ENCODE measurements around the gene COLEC11. TPM values are rescaled to one million over a fixed set of nuclear protein-coding genes. Genes with fewer than 3 reads are reported as not detected.

The COLEC11 gene
- total and polyA plus RNA-seq, 10 donors = 0.64 to 8.0 (median 3.1) TPM

DNA sequence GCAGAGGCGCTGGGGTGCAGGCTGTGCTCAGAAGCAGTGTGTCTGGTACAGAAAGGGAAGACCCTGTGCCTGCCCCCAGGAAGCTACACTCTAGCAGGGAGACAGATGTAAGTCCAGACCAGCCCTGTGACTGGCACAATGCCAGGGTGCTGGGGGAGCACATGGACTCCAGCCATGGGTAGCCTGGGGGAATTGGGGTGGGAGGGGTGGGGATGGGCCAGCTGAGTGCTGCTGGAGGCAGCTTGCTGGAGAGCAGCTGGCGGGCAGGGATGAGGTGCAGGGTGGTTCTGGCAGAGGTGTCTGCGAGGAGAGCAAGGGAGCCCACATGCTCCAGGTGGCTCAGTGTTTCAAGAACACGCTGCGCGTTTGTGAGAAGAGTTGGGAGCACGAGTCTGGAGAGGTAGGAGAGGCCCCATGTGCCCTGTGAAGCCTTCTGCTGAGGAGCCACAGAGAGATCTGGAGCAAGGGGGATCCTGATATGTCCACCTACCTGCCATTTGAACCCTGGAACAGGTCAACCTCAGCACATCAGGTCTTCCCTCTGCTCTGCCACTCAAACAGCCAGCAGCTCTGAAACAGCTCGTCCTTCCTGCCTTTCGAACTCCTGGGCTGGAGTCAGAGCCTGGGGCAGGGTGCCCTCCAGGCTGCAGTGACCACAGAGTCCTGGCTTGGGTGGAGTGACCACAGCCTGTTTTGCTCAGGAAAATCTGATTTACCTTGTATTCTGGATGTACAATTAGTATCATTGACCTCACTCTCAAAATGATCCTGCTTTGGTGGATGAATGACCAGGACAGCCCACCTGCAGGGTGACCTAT, 78.2 kb downstream of the COLEC11 start:
- intact Hi-C loops (cut with DNase I; ENCODE audit: low total_unique reads) = no loop called here
- no peak overlapping the region for H3K4me3 ChIP-seq
- TF ChIP-seq POLR2A (IDR thresholded peaks at IDR 0.05) (no peak), POLR2AphosphoS5 (IDR thresholded peaks at IDR 0.05) (no peak)
- TF ChIP-seq, protein P1, sequence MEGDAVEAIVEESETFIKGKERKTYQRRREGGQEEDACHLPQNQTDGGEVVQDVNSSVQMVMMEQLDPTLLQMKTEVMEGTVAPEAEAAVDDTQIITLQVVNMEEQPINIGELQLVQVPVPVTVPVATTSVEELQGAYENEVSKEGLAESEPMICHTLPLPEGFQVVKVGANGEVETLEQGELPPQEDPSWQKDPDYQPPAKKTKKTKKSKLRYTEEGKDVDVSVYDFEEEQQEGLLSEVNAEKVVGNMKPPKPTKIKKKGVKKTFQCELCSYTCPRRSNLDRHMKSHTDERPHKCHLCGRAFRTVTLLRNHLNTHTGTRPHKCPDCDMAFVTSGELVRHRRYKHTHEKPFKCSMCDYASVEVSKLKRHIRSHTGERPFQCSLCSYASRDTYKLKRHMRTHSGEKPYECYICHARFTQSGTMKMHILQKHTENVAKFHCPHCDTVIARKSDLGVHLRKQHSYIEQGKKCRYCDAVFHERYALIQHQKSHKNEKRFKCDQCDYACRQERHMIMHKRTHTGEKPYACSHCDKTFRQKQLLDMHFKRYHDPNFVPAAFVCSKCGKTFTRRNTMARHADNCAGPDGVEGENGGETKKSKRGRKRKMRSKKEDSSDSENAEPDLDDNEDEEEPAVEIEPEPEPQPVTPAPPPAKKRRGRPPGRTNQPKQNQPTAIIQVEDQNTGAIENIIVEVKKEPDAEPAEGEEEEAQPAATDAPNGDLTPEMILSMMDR (IDR thresholded peaks at IDR 0.05 in 8 of 11, conservative IDR thresholded peaks at IDR 0.05 in 3 of 11) = no peak
- no peaks in the 10 kb centered on the region for H3K9me3 ChIP-seq
- no peaks in the 10 kb centered on the region for H3K27me3 ChIP-seq (replicated peaks in 1 of 7)
- H3K36me3 ChIP-seq = no peaks in the 10 kb centered on the region
- H3K27ac ChIP-seq = no peak overlapping the region
- 75 to 85% (median 82%) methylated on average over 9 of the region's 9 CpGs for WGBS, 5 donors
- H3K4me1 ChIP-seq = no peaks in the 10 kb centered on the region
- DNase-seq = no peak

DNA sequence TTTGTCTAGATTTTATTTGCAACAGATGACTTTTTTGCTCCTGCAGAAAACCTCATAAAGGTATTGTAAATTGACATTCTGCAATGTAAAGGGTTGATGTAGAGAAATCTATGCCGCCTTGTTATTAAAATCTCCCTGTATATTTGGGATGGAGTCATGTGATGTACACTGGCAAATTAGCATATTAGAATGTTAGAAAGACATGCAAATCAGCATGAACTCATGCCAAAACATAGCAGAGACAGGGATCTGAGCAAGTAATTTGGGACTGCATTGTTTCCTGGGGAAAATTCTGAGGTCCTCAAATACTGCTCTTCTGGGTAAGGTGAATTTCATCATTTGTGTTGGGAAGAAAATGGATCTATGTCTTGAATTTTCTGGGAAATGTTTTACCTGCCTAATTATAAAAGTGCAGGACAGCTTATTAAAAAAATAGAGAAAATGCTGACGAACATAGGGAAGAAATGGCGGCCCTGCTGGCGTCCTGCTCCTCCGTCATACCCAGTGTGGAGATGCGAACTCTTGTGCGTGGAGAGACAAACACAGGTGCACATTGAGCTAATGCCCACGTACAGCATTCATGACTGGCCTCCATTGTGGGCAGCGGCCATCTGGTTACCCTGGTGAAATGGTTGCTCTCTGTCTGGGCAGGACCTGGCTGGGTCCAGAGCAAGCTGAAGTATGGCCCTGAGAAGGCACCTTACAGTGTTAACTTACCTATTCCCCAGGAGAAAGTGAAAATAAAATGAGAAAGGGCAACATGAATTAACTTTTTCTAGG, 79.3 kb downstream of the COLEC11 start:
- TF ChIP-seq POLR2AphosphoS5 (IDR thresholded peaks at IDR 0.05) = no peak
- TF ChIP-seq, protein P1 (IDR thresholded peaks at IDR 0.05 in 8 of 11, conservative IDR thresholded peaks at IDR 0.05 in 3 of 11) = no peak
- no peak for TF ChIP-seq POLR2A (IDR thresholded peaks at IDR 0.05)
- WGBS, 5 donors = 85 to 92% (median 90%) methylated on average over 8 to 9 of the region's 9 CpGs

DNA sequence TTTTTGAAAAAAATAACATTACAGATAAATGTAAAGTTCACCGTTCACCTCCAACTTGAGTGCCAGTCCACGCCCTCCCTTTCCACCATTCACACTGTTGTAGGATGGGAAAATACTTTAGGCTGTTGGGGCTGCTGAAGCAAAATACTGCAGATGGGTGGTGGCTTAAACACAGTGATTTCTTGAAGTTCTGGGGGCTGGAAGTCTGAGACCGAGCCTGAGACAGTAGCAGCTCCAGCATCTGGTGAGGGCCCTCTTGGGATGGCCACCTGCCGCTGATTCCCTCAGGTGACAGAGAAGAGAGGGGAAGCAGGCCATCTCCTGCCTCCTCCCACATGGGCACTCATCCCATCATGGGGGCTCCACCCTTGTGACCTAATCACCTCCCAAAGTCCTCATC, 80.8 kb downstream of the COLEC11 start:
- H3K27ac ChIP-seq = no peak overlapping the region
- H3K9me3 ChIP-seq = no peaks in the 10 kb centered on the region
- DNase-seq = no peak
- TF ChIP-seq POLR2AphosphoS5 (IDR thresholded peaks at IDR 0.05) (no peak), POLR2A (IDR thresholded peaks at IDR 0.05) (no peak)
- TF ChIP-seq, protein P1 (IDR thresholded peaks at IDR 0.05 in 8 of 11, conservative IDR thresholded peaks at IDR 0.05 in 3 of 11) = no peak
- WGBS, 5 donors = 83 to 93% (median 90%) methylated on average over 4 of the region's 4 CpGs
- intact Hi-C loops (cut with DNase I; ENCODE audit: low total_unique reads) = no loop called here
- no peak overlapping the region for H3K4me3 ChIP-seq
- no peaks in the 10 kb centered on the region for H3K36me3 ChIP-seq
- H3K27me3 ChIP-seq (replicated peaks in 1 of 7) = no peaks in the 10 kb centered on the region
- no peaks in the 10 kb centered on the region for H3K4me1 ChIP-seq

More for the DNA sequence above, 79.3 kb downstream of the COLEC11 start:
- Histone ChIP-seq H3K4me1 (no peaks in the 10 kb centered on the region), H3K27ac (no peak overlapping the region), H3K9me3 (no peaks in the 10 kb centered on the region), H3K4me3 (no peak overlapping the region), H3K36me3 (no peaks in the 10 kb centered on the region), H3K27me3 (replicated peaks in 1 of 7) (no peaks in the 10 kb centered on the region)
- no peak for DNase-seq
- intact Hi-C loops (cut with DNase I; ENCODE audit: low total_unique reads) = no loop called here

DNA sequence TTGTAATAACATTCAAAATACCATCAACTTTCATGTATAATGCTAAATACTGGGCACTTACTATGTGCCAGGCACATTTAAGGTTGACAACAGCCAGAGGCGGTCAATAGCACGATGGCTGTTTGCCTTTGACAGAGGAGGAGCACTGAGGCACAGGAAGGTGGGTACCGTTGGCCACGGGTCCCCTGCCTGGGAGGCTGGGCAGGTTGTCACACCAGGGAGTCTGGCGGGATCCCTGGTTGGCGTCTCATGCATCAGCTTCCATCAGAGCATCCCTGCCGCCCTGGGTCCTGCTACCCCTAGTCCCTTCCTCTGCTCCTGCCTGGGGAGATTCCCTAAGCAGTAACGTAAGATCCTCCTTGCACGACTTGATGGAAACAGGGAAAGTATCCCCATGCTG, 82.5 kb downstream of the COLEC11 start:
- no peaks in the 10 kb centered on the region for H3K27me3 ChIP-seq (replicated peaks in 1 of 7)
- H3K27ac ChIP-seq = no peak overlapping the region
- no peak overlapping the region for H3K4me3 ChIP-seq
- H3K36me3 ChIP-seq = no peaks in the 10 kb centered on the region
- no peaks in the 10 kb centered on the region for H3K4me1 ChIP-seq
- no peaks in the 10 kb centered on the region for H3K9me3 ChIP-seq
- TF ChIP-seq POLR2A (IDR thresholded peaks at IDR 0.05) (no peak), POLR2AphosphoS5 (IDR thresholded peaks at IDR 0.05) (no peak)
- TF ChIP-seq, protein P1 (IDR thresholded peaks at IDR 0.05 in 8 of 11, conservative IDR thresholded peaks at IDR 0.05 in 3 of 11) = no peak
- 82 to 92% (median 85%) methylated on average over 9 of the region's 9 CpGs for WGBS, 5 donors
- intact Hi-C loops (cut with DNase I; ENCODE audit: low total_unique reads) = no loop called here
- no peak for DNase-seq

Data from spleen (tissue), 11 donors.